PFSK-1 (cell line): Measurements from ENCODE around the gene KIF26B.

Source experiments
- FOXP2 ChIP-seq: optimal IDR thresholded peaks from 2 replicates; pipeline ENCODE3; 2011; ENCODE audit warnings: borderline replicate concordance, control low read depth, inconsistent platforms; ENCODE audit not compliant: insufficient read depth; ENCODE audit errors: extremely low read length, extremely low read depth
- POLR2AphosphoS5 ChIP-seq: IDR thresholded peaks from 2 replicates; pipeline ENCODE4 v1.6.1; 2012; ENCODE audit warnings: low read depth, mild to moderate bottlenecking, control low read depth, low read length, moderate library complexity
- REST ChIP-seq, 2 experiments: IDR thresholded peaks; 2 replicates each; pipeline versions ENCODE4 v1.6.1 to v1.8.0; 2011 to 2012; ENCODE audit warnings: low read depth in 2 of 2, low read length in 2 of 2, control low read depth in 1 of 2, inconsistent platforms in 1 of 2, mild to moderate bottlenecking in 1 of 2, moderate library complexity in 1 of 2; ENCODE audit not compliant: insufficient read depth in 1 of 2
- SIN3A ChIP-seq: IDR thresholded peaks from 2 replicates; pipeline ENCODE4 v1.6.1; 2012; ENCODE audit warnings: mild to moderate bottlenecking, low read length, moderate library complexity, borderline replicate concordance; ENCODE audit not compliant: insufficient read depth
- TAF1 ChIP-seq: IDR thresholded peaks from 2 replicates; pipeline ENCODE4 v1.6.1; 2012; ENCODE audit warnings: low read length, control low read depth, borderline replicate concordance; ENCODE audit not compliant: insufficient read depth

Gene KIF26B

DNA sequence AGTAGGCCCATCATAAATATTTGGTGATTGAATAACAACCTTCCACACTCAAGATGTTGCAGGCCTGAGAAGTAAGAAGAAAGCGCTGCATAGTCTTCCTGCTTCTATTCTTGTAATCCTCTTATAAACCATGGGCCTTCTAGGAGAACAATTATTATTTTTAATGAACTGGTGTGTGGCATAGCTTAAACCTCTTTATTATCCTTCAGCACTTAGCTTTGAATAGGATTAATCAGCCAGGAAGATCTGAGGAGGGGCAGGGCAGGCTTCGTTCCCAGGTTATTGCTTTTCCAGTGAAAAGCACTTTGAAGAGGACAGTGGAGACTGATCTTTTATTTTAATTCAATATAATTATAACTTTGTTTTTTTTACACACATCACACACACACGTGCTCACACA lies 42.3 kb downstream of the KIF26B start:
- TF ChIP-seq FOXP2 = no peak
- TF ChIP-seq SIN3A = no peak
- no peak for TF ChIP-seq TAF1
- no peak for TF ChIP-seq REST (IDR thresholded peaks at IDR 0.05; ENCODE audit: insufficient read depth in 1 of 2, low read depth in 2 of 2, low read length in 2 of 2)
- TF ChIP-seq POLR2AphosphoS5 = no peak

GRCh38 chr1:245197911-245198379 lies 43.2 kb downstream of the KIF26B start:
- TF ChIP-seq FOXP2 = no peak
- no peak for TF ChIP-seq POLR2AphosphoS5
- TF ChIP-seq TAF1 = no peak
- no peak for TF ChIP-seq REST (IDR thresholded peaks at IDR 0.05; ENCODE audit: insufficient read depth in 1 of 2, low read depth in 2 of 2, low read length in 2 of 2)
- TF ChIP-seq SIN3A = no peak

- TF ChIP-seq TAF1 (no peak), POLR2AphosphoS5 (no peak), REST (IDR thresholded peaks at IDR 0.05; ENCODE audit: insufficient read depth in 1 of 2, low read depth in 2 of 2, low read length in 2 of 2) (no peak), FOXP2 (no peak), SIN3A (no peak)
Measured at GRCh38 chr1:245198748-245199516, 44.1 kb downstream of the KIF26B start.

GRCh38 chr1:245200146-245200545 lies 45.4 kb downstream of the KIF26B start:
- no peak for TF ChIP-seq POLR2AphosphoS5
- no peak for TF ChIP-seq REST (IDR thresholded peaks at IDR 0.05; ENCODE audit: insufficient read depth in 1 of 2, low read depth in 2 of 2, low read length in 2 of 2)
- TF ChIP-seq FOXP2 = no peak
- TF ChIP-seq SIN3A = no peak
- no peak for TF ChIP-seq TAF1
